Kidney (tissue), 14 donors: ENCODE results near the gene VSIG8. TPM values are rescaled to one million over a fixed set of nuclear protein-coding genes. Genes with fewer than 3 reads are reported as not detected.

Source experiments
- DNase-seq, 5 donors: peaks; one replicate each; pipeline ENCODE4 v3.0.0-alpha.2; 2013 to 2020
- FAIRE-seq: peaks from 2 replicates; lab custom pipeline; 2012; peaks lifted over from hg19 to GRCh38; lab: Jason Lieb, UNC
- H3K27ac ChIP-seq, 2 donors: one replicate each; pipeline ENCODE4 v1.7.0; 2013; ENCODE audit warnings: low read depth in 2 of 2, low read length in 2 of 2, inconsistent platforms in 1 of 2
- H3K27me3 ChIP-seq: one replicate; pipeline ENCODE4 v1.7.1; 2013; ENCODE audit warnings: low read length, inconsistent platforms; ENCODE audit not compliant: control insufficient read depth, insufficient read depth
- H3K36me3 ChIP-seq, 3 donors: one replicate each; pipeline versions ENCODE4 v1.7.0 to v1.7.1; 2013; ENCODE audit warnings: low read length in 3 of 3, control low read depth in 1 of 3, inconsistent platforms in 1 of 3; ENCODE audit not compliant: insufficient read depth in 3 of 3, control insufficient read depth in 2 of 3
- H3K4me1 ChIP-seq, 3 donors: one replicate each; pipeline versions ENCODE4 v1.7.0 to v1.7.1; 2013; ENCODE audit warnings: low read length in 3 of 3, inconsistent platforms in 1 of 3, low read depth in 1 of 3; ENCODE audit not compliant: control insufficient read depth in 2 of 3, insufficient read depth in 2 of 3
- H3K4me3 ChIP-seq, 3 donors: one replicate each; pipeline versions ENCODE4 v1.7.0 to v1.8.1; 2013; ENCODE audit warnings: low read length in 3 of 3, control low read depth in 1 of 3, inconsistent platforms in 1 of 3
- H3K9ac ChIP-seq, 3 donors: one replicate each; pipeline versions ENCODE4 v1.7.0 to v1.7.1; 2013; ENCODE audit warnings: low read length in 3 of 3, control low read depth in 1 of 3, inconsistent platforms in 1 of 3
- H3K9me3 ChIP-seq, 3 donors: one replicate each; pipeline versions ENCODE4 v1.7.0 to v1.7.1; 2013; ENCODE audit warnings: low read length in 3 of 3, control low read depth in 1 of 3, inconsistent platforms in 1 of 3; ENCODE audit not compliant: control insufficient read depth in 2 of 3, insufficient read depth in 1 of 3
- CTCF ChIP-seq: IDR thresholded peaks from 3 replicates; pipeline ENCODE4 v1.5.1; 2012; ENCODE audit warnings: mild to moderate bottlenecking, moderate library complexity, borderline replicate concordance; ENCODE audit not compliant: insufficient read depth; ENCODE audit errors: extremely low read depth
- intact Hi-C: fragments of 100-400 bp; cut with DNase I; formaldehyde crosslinking; loops from one replicate; pipeline ENCODE4 v1.11.1; 2022
- polyA plus RNA-seq: library from polyadenylated mRNA; stranded (reverse); fragments of 350-450 nt; fragmentation: Illumina TruSeq; extraction: RNeasy Lipid Tissue Mini Kit (QIAGEN cat#74804); gene quantifications from one replicate; pipeline ENCODE4 v1.2.3, GENCODE V29; 2014; ENCODE audit warnings: low read depth, low replicate concordance; ENCODE audit not compliant: insufficient read depth
- total RNA-seq: library from RNA; stranded (reverse); fragmentation: NEBNext Ultra II Directional; extraction: Animal tissue kit (Norgen Biotek cat#: 25700); gene quantifications from one replicate; pipeline ENCODE4 v1.2.1, GENCODE V29; 2021
- donor health status: control.
- donor health status: control.
- donor health status: control.
- donor health status: control.
- donor health status: control.
- donor health status: DM: yes; HTN: yes; CAD: no.
- donor health status: Normal renal cell carcinoma (clear cell type).

VSIG8 gene
- total and polyA plus RNA-seq, 2 donors from 2014 or later: 8.1 TPM; not detected in 1

GRCh38 chr1:159825564-159825963 lies 36.9 kb downstream of the VSIG8 start:
- no peak for FAIRE-seq
- H3K9ac ChIP-seq: no peak overlapping the region
- H3K36me3 ChIP-seq: no peaks in the 10 kb centered on the region
- no peak overlapping the region for H3K27ac ChIP-seq
- no peak for DNase-seq
- H3K4me1 ChIP-seq: peaks cover 0 to 2% (median 0%) of the 10 kb centered on the region in 3 donors
- H3K4me3 ChIP-seq: no peak overlapping the region
- TF ChIP-seq CTCF: no peak
- intact Hi-C loops: no loop called here
- no peaks in the 10 kb centered on the region for H3K27me3 ChIP-seq
- no peaks in the 10 kb centered on the region for H3K9me3 ChIP-seq

GRCh38 chr1:159823406-159823805 lies 39.1 kb downstream of the VSIG8 start:
- Histone ChIP-seq H3K9ac (no peak overlapping the region), H3K36me3 (no peaks in the 10 kb centered on the region), H3K27ac (no peak overlapping the region), H3K9me3 (no peaks in the 10 kb centered on the region), H3K4me1 (peaks cover 0 to 2% (median 0%) of the 10 kb centered on the region in 3 donors), H3K4me3 (no peak overlapping the region), H3K27me3 (no peaks in the 10 kb centered on the region)
- intact Hi-C loops: no loop called here
- DNase-seq (peak in 4 of 5 donors; percentile 69 to 88 (median 80)), FAIRE-seq (no peak)
- TF ChIP-seq CTCF: no peak

- no peak overlapping the region for H3K27ac ChIP-seq
- H3K27me3 ChIP-seq: no peaks in the 10 kb centered on the region
- H3K4me3 ChIP-seq: no peak overlapping the region
- no peak overlapping the region for H3K9ac ChIP-seq
- intact Hi-C loops: no loop called here
- DNase-seq: peak in 2 of 5 donors; percentile 73 to 81
- TF ChIP-seq CTCF: peak; percentile 33
- H3K36me3 ChIP-seq: no peaks in the 10 kb centered on the region
- peaks cover 0 to 1% (median 0%) of the 10 kb centered on the region in 3 donors for H3K4me1 ChIP-seq
- no peak for FAIRE-seq
- H3K9me3 ChIP-seq: no peaks in the 10 kb centered on the region
Measured at GRCh38 chr1:159821171-159821867, 41.1 kb downstream of the VSIG8 start.
